Measurements from ENCODE around the gene FAXDC2.

- TF ChIP-seq CBX5 (CRISPR knock-in tag; IDR thresholded peaks at IDR 0.05; ENCODE audit: borderline replicate concordance) (no peak), PTBP1 (IDR thresholded peaks at IDR 0.05; ENCODE audit: low read depth, low read length, poor library complexity, severe bottlenecking) (no peak), ZNF20 (CRISPR knock-in tag; IDR thresholded peaks at IDR 0.05) (no peak), GATA4 (IDR thresholded peaks at IDR 0.05; ENCODE audit: borderline replicate concordance, low read depth) (no peak), ZNF407 (CRISPR knock-in tag; IDR thresholded peaks at IDR 0.05; ENCODE audit: not compliant biosample characterization) (no peak), REST (IDR thresholded peaks at IDR 0.05; ENCODE audit: borderline replicate concordance in 1 of 2, low read depth in 1 of 2, low read length in 2 of 2) (no peak), FOXK1 (CRISPR knock-in tag; IDR thresholded peaks at IDR 0.05; ENCODE audit: borderline replicate concordance, low read depth) (no peak), ZNF678 (CRISPR knock-in tag; IDR thresholded peaks at IDR 0.05) (no peak), CTCF (CRISPR knock-in tag; IDR thresholded peaks at IDR 0.05) (no peak), ZNF572 (CRISPR knock-in tag; IDR thresholded peaks at IDR 0.05) (no peak), E2F2 (CRISPR knock-in tag; IDR thresholded peaks at IDR 0.05; ENCODE audit: borderline replicate concordance) (no peak), TEAD2 (CRISPR knock-in tag; IDR thresholded peaks at IDR 0.05) (no peak), TFDP1 (CRISPR knock-in tag; IDR thresholded peaks at IDR 0.05; ENCODE audit: borderline replicate concordance) (no peak), ZBTB2 (CRISPR knock-in tag; IDR thresholded peaks at IDR 0.05; ENCODE audit: low read depth) (no peak)
Observed at GRCh38 chr5:154851351-154851750, 948 bp upstream of the FAXDC2 start.

Measured in HepG2 (cell line).